Esophagus (tissue), 2 donors: ENCODE measurements around the gene MAP3K2. TPM values are rescaled to one million over a fixed set of nuclear protein-coding genes. Genes with fewer than 3 reads are reported as not detected.

Experiments
- H3K27ac ChIP-seq, 2 donors: one replicate each; pipeline ENCODE4 v1.5.1; 2013; ENCODE audit warnings: low read depth in 2 of 2, mild to moderate bottlenecking in 2 of 2, inconsistent platforms in 1 of 2, low read length in 1 of 2, moderate library complexity in 1 of 2
- H3K27me3 ChIP-seq, 2 donors: one replicate each; pipeline ENCODE4 v1.6.1; 2013; ENCODE audit warnings: low read length in 2 of 2, control low read depth in 1 of 2, mild to moderate bottlenecking in 1 of 2; ENCODE audit not compliant: insufficient read depth in 2 of 2, control insufficient read depth in 1 of 2
- H3K36me3 ChIP-seq, 2 donors: one replicate each; pipeline ENCODE4 v1.6.1; 2013; ENCODE audit warnings: low read length in 1 of 2; ENCODE audit not compliant: control insufficient read depth in 2 of 2, insufficient read depth in 2 of 2
- H3K4me1 ChIP-seq, 2 donors: one replicate each; pipeline ENCODE4 v1.6.1; 2013; ENCODE audit warnings: low read length in 1 of 2; ENCODE audit not compliant: control insufficient read depth in 2 of 2, insufficient read depth in 2 of 2
- H3K4me3 ChIP-seq, 2 donors: one replicate each; pipeline ENCODE4 v1.5.1; 2013; ENCODE audit warnings: low read length in 2 of 2, mild to moderate bottlenecking in 2 of 2, low read depth in 1 of 2, moderate library complexity in 1 of 2
- H3K9me3 ChIP-seq, 2 donors: one replicate each; pipeline ENCODE4 v1.6.1; 2013; ENCODE audit warnings: mild to moderate bottlenecking in 2 of 2, low read depth in 1 of 2, low read length in 1 of 2, moderate library complexity in 1 of 2; ENCODE audit not compliant: control insufficient read depth in 2 of 2, insufficient read depth in 1 of 2
- WGBS, 2 donors: extraction: QIAGEN DNeasy Blood & Tissue Kit; methylation state at CpG; one replicate each; pipeline ENCODE4 v1.1.7; 2013; 5-methylcytosine and 5-hydroxymethylcytosine counted together
- polyA plus RNA-seq, 2 donors: library from polyadenylated mRNA; stranded (reverse); fragments of 200-250 nt; gene quantifications; one replicate each; pipeline ENCODE4 v1.2.3, GENCODE V29; 2013
- donor health status: healthy with polysubstance abuse.
- donor health status: Bipolar disorder and iron deficiency.

Gene MAP3K2
- polyA plus RNA-seq, 2 donors = 3.5 TPM

- Histone ChIP-seq H3K36me3 (no peaks in the 10 kb centered on the region), H3K4me3 (no peak overlapping the region), H3K4me1 (peaks cover 12 to 17% of the 10 kb centered on the region in 2 donors), H3K27ac (peak overlapping the region in 1 of 2 donors; percentile 10), H3K27me3 (no peaks in the 10 kb centered on the region), H3K9me3 (no peaks in the 10 kb centered on the region)
- WGBS, 2 donors = 35 to 48% methylated on average over 39 of the region's 39 CpGs
Observed at GRCh38 chr2:127400897-127401756, 13.4 kb upstream of the MAP3K2 start.

- H3K4me1 ChIP-seq = peaks cover 12 to 17% of the 10 kb centered on the region in 2 donors
- no peaks in the 10 kb centered on the region for H3K9me3 ChIP-seq
- WGBS, 2 donors = 48 to 54% methylated on average over 9 of the region's 9 CpGs
- H3K36me3 ChIP-seq = no peaks in the 10 kb centered on the region
- no peaks in the 10 kb centered on the region for H3K27me3 ChIP-seq
- H3K4me3 ChIP-seq = no peak overlapping the region
- peak overlapping the region in 1 of 2 donors; percentile 10 for H3K27ac ChIP-seq
Observed at GRCh38 chr2:127400533-127400896, 12.7 kb upstream of the MAP3K2 start.

DNA sequence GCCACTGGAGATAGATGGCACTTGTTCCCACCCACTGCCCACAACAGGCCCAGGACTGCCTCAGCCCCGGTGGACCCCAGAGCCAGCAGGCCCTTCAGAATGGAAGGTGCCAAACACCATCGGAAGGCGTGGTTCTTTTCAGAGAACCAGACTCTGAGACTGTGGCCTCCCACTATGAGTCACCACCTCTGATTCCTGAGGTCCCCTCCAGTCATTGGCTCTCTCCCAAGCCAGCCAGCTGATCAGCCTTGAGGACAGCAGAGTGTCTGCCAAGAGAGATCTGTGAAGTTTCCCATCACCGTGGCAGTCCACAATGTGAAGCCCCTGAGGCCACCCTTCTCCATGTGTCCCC, 10.4 kb upstream of the MAP3K2 start:
- Histone ChIP-seq H3K27me3 (no peaks in the 10 kb centered on the region), H3K4me3 (no peak overlapping the region), H3K36me3 (no peaks in the 10 kb centered on the region), H3K9me3 (no peaks in the 10 kb centered on the region), H3K4me1 (peaks cover 9 to 17% of the 10 kb centered on the region in 2 donors), H3K27ac (no peak overlapping the region)
- 7 to 8% methylated on average over 4 of the region's 4 CpGs for WGBS, 2 donors

GRCh38 chr2:127397568-127398238, 9.9 kb upstream of the MAP3K2 start:
- H3K4me1 ChIP-seq = peaks cover 9 to 17% of the 10 kb centered on the region in 2 donors
- H3K4me3 ChIP-seq = no peak overlapping the region
- 65 to 75% methylated on average over 9 of the region's 9 CpGs for WGBS, 2 donors
- H3K27ac ChIP-seq = peak overlapping the region in 1 of 2 donors; percentile 35
- H3K36me3 ChIP-seq = no peaks in the 10 kb centered on the region
- H3K27me3 ChIP-seq = no peaks in the 10 kb centered on the region
- H3K9me3 ChIP-seq = no peaks in the 10 kb centered on the region

- 77 to 79% methylated on average over 3 of the region's 3 CpGs for WGBS, 2 donors
- H3K9me3 ChIP-seq = no peaks in the 10 kb centered on the region
- no peak overlapping the region for H3K27ac ChIP-seq
- H3K27me3 ChIP-seq = no peaks in the 10 kb centered on the region
- no peaks in the 10 kb centered on the region for H3K36me3 ChIP-seq
- H3K4me3 ChIP-seq = no peak overlapping the region
- peaks cover 3 to 4% of the 10 kb centered on the region in 2 donors for H3K4me1 ChIP-seq
Observed at GRCh38 chr2:127394492-127394891, 6.7 kb upstream of the MAP3K2 start.

GRCh38 chr2:127392828-127393578, 5.2 kb upstream of the MAP3K2 start:
- Histone ChIP-seq H3K4me3 (no peak overlapping the region), H3K27ac (no peak overlapping the region), H3K9me3 (no peaks in the 10 kb centered on the region), H3K4me1 (peaks cover 2 to 6% of the 10 kb centered on the region in 2 donors), H3K27me3 (no peaks in the 10 kb centered on the region), H3K36me3 (no peaks in the 10 kb centered on the region)
- WGBS, 2 donors = 93 to 98% methylated on average over 1 of the region's 1 CpG

DNA sequence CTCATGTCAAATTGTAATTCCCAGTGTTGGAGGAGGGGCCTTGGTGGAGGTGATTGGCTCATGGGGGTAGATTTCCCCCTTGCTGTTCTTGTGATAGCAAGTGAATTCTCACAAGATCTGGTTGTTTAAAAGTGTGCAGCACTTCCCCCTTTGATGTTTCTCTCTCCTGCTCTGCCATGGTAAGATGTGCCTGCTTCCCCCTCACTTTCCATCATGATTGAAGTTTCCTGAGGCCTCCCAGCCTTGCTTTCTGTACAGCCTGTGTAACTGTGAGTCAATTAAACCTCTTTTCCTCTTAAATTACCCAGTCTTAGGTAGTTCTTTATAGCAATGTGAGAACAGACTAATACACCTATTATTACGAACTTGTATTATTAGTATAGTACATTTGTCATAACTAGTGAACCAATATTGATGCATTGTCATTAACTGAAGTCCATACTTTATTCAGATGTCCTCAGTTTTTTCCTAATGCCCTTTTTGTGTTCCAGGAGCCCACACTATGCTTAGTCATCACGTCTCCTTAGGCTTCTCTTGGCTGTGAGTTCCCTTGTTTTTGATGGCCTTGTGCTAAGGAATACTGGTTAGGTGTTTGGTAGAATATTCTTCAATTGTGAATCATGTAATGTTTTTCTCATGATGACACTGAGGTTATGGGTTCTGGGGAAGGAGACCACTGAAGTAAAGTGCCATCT, 4.5 kb upstream of the MAP3K2 start:
- H3K27ac ChIP-seq = no peak overlapping the region
- H3K4me1 ChIP-seq = peaks cover 0 to 4% of the 10 kb centered on the region in 2 donors
- H3K9me3 ChIP-seq = no peaks in the 10 kb centered on the region
- 80 to 92% methylated on average over 2 of the region's 2 CpGs for WGBS, 2 donors
- no peaks in the 10 kb centered on the region for H3K27me3 ChIP-seq
- H3K36me3 ChIP-seq = no peaks in the 10 kb centered on the region
- no peak overlapping the region for H3K4me3 ChIP-seq

DNA sequence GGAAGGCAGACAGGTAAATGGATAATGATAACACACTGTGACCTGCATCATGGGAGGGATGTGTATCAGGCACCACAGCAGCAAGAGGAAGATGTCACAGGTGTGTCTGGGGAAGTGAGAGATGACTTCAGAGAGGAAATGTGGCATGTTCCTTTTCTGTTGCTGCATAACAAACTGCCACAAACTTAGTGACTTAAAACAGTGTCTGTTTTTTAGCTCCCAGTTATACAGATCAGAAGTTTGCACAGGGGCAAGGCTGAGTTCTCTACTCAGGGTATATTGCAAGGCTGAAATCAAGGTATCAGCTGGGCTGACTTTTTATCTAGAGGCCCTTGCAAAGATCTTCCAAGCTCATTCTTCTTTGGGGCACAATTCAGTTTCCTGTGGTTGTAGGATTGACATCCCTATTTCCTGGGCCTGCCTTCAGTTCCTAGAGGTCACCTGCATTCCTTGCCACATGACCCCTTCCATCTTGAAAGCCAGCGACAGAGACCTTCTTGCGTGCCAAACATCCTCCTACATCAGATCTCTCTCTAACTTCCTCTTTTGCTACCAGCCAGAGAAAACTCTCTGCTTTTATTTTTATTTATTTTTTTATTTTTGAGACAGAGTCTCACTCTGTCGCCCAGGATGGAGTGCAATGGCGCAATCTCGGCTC, 2.1 kb upstream of the MAP3K2 start:
- Histone ChIP-seq H3K27ac (peak overlapping the region in 1 of 2 donors; percentile 3), H3K27me3 (no peaks in the 10 kb centered on the region), H3K36me3 (no peaks in the 10 kb centered on the region), H3K9me3 (no peaks in the 10 kb centered on the region), H3K4me1 (peaks cover 0 to 4% of the 10 kb centered on the region in 2 donors), H3K4me3 (no peak overlapping the region)
- WGBS, 2 donors = 82 to 84% methylated on average over 5 of the region's 5 CpGs
